ENCODE measurements around the gene ZP1.

The ZP1 gene

GRCh38 chr11:60844045-60844869 lies 23.1 kb upstream of the ZP1 start:
- DNase-seq (ENCODE audit: low read depth) = no peak

DNA sequence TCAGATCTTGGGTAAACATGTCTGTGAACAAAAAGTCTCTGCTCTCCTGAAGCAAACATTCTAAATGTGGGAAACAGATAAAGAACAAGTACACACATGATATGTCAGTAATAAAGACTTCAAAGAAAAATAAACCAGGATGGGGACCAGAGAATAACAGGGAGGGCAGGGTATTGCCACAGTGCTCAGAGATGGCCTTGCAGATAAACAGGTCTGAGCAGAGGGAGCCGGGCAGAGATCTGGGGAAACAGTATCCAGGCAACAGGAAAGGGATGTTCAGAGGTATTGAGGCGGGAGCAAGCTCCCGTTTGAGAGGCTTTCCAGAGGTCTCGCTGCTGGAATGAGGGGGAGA lies 22.5 kb upstream of the ZP1 start:
- no peak for DNase-seq (ENCODE audit: low read depth)

DNA sequence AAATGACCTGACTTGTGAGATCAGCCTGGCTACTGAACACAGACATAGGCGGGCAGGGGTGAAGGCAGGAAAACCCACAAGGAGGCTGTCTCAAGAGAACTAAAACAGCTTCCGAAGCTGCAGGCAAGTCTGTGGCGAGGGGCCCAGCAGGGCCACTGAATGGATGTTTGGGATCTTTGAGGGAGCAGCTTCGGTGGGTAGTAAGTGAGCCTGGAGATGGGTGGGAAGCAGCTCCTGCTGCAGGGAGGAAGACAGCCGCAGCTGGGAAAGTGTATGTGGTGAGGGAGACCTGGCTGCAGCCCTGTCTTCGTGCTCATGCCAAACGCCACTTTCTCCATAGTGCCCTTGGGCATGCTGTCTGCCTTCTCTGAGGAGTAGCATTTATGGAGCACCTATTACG lies 22.0 kb upstream of the ZP1 start:
- DNase-seq (ENCODE audit: low read depth) = no peak

GRCh38 chr11:60847281-60847680 lies 20.1 kb upstream of the ZP1 start:
- no peak for DNase-seq (ENCODE audit: low read depth)

DNA sequence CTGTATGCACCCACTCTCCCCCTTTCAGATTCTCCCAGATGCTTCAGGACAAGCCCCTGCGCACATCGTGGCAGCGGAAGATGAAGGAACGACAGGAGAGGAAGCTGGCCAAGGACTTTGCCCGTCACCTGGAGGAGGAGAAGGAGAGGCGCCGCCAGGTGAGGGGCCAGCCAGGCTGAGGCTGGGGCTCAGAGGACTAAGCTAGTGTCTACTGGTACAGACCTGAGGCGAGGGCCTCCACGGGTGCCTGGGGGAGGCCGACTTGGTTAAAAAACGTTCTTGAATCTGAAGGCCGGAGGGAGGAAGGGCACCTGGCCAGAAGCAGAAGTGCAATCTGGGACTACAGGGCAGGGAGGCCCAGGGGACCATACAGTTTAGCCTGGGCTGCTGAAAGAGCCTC lies 19.4 kb upstream of the ZP1 start:
- no peak for DNase-seq (ENCODE audit: low read depth)

- DNase-seq (ENCODE audit: low read depth) = no peak
Observed at GRCh38 chr11:60848714-60849151, 18.6 kb upstream of the ZP1 start.

DNA sequence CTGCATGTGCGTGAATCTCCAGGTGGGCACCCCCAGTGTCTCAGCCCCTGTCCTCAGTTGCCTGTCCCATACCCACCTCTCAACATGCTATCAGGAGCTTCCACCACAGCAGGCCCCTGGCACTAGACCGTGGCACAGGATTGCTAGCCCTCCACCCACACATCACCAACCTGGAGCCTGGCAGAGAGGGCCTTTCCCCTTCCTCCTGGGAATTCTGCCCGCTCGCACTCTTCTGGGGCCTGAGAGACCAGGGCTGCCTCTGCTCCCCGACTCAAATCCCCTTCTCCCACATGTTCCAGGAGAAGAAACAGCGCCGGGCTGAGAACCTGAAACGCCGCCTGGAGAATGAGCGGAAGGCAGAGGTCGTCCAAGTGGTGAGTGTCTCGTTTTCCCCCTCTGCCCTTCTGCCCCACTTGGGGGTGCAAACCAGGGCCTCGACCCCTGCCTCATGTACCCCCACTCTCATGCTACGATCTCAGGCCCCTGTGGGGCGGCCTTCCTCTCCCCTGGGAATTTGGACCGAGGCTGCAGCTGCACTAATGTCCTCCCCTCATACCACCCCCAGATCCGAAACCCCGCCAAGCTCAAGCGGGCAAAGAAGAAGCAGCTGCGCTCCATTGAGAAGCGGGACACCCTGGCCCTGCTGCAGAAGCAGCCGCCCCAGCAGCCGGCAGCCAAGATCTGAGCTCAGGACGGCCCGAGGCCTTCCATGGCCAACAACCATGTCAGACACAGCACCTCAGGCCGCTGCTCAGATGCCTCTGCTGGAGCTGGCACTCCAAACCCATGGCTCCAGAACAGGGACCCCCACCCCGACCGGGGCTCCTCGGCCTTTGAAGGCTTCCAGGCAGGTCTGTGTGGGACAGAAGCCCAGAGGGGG lies 17.5 kb upstream of the ZP1 start:
- no peak for DNase-seq (ENCODE audit: low read depth)

DNA sequence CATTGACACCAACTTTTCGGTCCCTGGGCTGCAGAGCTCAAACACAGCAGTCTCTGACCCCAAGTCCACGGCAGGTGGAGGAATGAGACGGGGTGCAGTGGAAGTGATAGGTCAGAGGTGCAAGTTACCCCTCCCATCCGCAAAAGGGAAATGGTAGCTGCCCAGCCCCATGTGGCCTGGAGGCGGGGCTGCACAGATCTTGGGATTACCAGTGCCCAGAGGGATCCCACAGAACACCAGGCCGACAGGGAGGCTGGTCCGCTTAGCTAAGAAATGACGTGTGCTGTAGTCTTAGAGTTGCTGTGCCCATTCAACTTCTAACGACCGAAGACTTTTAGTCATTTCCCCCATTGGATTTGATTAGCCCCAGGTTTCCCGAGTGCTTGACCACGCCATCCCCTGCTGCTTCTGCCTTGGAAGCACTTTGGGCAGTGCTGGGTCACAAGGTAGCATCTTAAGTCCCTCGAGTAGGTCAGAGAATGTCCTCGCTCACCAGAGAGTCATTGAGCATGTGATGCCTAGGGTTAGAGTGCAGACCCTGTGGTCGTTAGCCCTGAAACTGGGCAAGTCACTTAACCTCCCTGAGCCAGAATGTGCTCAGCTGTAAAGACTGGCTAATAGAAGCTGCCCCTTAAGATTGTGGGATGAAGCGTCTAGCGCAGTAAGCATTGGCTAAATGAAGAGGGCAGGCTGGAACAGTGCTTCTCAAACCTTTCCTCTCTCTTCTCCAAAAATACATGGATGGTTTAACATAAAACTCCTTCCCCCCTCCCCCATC lies 15.8 kb upstream of the ZP1 start:
- no peak for DNase-seq (ENCODE audit: low read depth)

GRCh38 chr11:60852117-60852981 lies 15.0 kb upstream of the ZP1 start:
- DNase-seq (ENCODE audit: low read depth) = no peak

GRCh38 chr11:60852982-60853950 lies 14.1 kb upstream of the ZP1 start:
- no peak for DNase-seq (ENCODE audit: low read depth)

DNA sequence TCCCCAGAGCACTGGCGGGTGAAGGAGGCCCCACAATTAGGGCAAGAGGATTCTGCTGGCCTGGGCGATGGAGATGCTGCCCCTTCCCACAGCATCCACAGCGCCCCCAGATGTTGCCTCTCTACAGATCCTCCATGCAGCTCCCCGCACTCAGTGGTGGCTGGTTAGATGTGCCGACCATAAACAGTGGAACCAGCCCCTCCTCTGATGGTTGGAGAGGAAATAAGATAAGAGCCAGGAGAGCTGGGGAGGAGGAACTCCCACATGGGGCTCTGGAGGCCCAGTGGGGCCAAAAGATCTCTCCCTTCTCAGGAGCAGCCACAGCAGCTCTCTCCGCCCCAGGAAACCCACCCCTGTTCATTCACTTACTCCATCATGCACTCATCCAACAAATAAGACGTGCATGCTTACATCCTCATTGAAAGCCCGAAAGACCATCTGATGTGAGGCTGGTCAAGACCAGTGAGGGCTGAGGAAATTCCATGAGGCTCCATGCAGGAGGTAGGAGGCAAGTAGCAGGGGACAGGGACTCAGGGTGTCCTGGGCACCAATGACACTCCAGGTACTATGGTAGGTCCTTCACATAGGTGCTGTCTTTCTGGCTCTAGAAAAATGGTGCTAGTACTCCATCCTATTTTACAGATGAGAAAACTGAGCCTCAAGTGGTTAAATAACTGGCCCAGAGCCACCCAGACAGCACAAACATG lies 13.0 kb upstream of the ZP1 start:
- DNase-seq (ENCODE audit: low read depth) = no peak

DNA sequence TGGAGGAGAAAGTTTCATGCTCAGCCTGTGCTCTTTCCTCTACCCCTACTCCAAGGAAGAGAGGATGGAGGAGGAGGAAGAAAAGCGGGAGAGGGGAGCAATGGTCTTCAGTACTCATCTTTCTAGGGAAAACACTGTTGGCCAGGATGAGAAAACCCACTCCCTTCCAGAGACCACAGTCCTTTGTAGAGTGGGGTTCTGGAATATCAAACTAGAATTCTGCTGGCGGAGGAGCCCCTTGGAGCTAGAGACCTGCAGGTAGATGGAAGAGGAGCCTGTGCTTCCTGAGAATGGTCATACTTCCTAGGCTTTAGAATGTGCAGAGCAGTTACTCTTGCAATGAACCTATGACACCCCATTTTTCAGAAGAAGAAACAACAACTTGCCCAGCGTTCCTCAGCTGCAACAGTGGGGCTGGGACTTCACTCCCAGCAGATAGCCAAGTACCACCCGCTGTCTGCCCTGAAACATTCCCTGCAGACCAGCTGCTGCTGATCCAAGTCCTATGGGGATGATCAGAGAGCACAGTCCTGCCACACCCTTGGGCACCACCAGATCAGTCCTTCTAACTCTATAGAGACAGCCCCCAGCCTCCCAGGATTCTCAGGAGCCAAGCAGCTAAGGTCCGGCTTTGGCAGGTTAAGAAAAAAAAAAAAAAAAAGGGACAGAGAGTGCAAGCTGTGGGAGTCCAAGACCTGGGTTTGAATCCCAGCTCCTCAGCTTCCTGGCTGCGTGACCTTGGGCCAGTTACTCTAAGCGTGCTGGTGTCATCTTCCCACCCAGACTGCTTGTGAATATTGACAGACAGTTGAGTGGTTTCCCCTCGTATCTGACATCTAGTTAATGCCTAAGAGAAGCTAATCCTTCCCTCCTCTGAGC lies 12.3 kb upstream of the ZP1 start:
- no peak for DNase-seq (ENCODE audit: low read depth)

- no peak for DNase-seq (ENCODE audit: low read depth)
Observed at GRCh38 chr11:60855726-60856633, 11.4 kb upstream of the ZP1 start, which contains the start of gene PTGDR2. Gene PTGDR2, minus strand, starts transcription at chr11:60855950. Its CDS starts 2,228 bp downstream, at chr11:60853722.

DNA sequence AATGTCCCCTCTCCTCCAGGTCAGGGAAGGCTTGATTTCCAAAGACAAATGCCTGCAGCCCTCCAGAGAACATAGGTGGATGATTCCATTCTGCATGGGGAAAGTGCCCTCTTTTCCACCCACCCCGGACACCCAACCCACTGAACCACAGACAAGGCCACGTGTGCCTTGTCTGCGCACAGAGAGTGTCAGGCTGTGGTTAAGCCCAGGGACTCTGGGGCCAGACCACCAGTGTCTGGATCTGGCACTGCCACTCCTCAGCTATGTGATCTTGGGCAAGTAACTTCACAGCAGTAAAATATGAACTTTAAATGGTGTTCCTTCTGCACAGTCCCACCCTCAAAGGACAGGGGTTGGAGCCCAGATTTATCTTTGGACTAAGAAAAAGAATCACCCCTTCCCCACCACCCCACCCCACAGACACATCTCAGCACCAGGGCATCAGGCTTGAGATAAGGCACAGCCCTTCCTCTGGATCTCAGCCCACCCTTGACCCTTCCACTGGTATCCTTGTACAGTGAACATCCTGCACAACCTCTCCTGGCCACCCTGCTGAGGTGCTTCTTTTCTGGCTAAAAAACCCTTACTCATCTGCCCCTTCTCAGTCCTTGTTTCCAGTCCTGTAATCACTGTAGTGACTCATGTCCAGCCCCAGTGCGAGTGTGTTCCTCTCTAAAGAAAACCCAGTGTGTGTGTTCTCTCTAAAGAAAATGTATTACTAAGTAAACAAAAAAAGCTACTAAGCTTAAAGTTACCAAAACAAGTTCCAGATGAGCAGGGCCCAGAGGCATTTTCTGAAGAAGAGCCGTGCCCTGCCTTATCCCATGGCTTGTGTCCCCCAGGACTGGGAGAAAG lies 9.7 kb upstream of the ZP1 start:
- no peak for DNase-seq (ENCODE audit: low read depth)

DNA sequence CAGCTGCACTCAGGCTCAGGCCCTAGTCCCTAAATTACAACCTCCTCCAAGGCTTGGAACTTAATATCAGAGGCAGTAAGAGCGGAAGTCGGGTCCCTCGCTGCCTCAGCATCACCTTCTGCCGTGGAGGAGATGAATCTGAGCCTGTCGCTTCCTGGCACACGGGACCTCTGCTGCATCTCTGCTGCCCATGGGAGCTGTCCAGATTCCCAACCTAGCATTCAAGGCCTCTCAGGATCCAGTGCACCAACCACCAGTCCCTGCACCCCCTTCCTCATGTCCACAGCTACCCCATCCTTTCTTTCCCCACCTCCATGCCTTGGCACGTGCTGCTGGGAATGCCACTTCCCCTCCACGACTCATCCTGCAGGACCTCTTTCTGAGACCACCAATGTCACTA lies 9.1 kb upstream of the ZP1 start:
- no peak for DNase-seq (ENCODE audit: low read depth)

DNA sequence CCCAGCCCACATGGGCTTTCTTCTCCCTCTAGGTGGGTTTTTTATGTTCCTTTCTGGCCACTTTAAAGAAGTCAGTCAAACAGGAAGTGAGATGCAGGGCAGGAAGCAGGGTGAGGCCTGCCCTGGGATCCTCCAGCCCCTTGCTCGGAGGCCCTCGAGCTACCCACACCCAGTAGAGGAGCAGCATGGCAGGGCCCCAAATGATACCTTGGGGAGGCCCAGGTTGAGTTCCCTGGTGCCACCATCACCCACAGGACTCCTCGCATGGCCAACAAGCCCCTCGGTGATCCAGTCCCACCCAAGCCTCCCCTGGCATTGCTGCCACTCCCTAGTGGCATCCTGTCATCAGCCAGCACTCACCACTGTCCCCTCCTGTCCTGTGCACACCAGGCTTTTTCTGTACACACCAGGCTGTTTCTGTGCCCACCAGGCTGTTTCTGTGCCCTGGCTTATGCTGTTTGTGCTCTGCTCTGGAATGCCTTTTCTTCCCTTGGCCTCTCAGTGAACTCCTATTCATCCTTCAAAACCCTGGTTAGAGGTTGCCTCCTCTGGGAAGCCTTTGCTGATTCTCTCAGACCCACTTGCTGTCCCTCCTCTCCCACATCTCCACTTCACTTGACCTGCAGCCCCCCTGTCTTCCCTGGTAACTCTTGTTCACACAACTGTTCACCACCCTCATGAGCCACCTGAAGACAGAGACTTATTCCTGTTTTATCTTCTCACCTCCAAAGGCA lies 8.4 kb upstream of the ZP1 start:
- no peak for DNase-seq (ENCODE audit: low read depth)
